ENCODE measurements around the gene MS4A3.
"Not testable (repeated sequence)": the region's sequence is repeated elsewhere in the genome, so short reads cannot be mapped to it uniquely, and the experiment has no call there.

Gene MS4A3, protein sequence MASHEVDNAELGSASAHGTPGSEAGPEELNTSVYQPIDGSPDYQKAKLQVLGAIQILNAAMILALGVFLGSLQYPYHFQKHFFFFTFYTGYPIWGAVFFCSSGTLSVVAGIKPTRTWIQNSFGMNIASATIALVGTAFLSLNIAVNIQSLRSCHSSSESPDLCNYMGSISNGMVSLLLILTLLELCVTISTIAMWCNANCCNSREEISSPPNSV

DNA sequence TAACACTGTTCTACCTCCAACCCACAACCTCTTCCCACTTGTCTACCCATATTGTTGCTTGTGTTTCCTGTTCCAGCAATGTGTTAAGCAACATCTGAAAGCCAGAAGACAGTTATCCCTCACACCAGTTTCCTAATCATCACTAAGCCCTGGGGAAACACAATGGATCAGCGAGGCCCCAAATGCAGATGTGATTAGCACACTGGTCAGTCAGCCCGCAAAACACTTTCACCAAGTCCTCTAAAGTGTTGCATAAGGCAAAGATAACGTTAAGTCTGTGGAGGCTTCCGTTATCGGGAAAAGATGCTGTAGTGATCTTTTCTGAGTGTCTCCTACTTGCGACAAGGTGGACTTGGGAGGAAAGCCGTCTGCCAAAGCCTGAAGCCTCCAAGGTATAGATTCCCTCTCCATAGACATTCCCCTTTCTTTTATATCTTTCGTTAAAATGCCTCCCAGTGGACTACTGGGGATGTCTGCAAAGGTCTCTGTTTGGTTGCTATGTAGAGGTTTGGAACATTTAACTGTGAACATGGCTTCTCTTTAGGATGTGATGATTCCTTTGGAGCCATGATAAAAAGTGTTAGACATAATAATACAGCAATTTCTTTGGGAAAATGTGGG is at the start of gene MS4A3:
TSS of gene MS4A3 (plus strand) at position 317 of the 621 bp plus-strand sequence. CDS start 4,496 bp downstream, outside the sequence.
- no peak for DNase-seq (ENCODE audit: low read depth, low spot score)
- TF ChIP-seq, protein P1, sequence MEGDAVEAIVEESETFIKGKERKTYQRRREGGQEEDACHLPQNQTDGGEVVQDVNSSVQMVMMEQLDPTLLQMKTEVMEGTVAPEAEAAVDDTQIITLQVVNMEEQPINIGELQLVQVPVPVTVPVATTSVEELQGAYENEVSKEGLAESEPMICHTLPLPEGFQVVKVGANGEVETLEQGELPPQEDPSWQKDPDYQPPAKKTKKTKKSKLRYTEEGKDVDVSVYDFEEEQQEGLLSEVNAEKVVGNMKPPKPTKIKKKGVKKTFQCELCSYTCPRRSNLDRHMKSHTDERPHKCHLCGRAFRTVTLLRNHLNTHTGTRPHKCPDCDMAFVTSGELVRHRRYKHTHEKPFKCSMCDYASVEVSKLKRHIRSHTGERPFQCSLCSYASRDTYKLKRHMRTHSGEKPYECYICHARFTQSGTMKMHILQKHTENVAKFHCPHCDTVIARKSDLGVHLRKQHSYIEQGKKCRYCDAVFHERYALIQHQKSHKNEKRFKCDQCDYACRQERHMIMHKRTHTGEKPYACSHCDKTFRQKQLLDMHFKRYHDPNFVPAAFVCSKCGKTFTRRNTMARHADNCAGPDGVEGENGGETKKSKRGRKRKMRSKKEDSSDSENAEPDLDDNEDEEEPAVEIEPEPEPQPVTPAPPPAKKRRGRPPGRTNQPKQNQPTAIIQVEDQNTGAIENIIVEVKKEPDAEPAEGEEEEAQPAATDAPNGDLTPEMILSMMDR (IDR thresholded peaks at IDR 0.05; ENCODE audit: low read depth, low read length), result no peak
- no peak within 1 kb of the TSS for H3K4me3 ChIP-seq (ENCODE audit: low read depth, low read length)
- in situ Hi-C loops (cut with HindIII; ENCODE audit: low sequenced_read_pairs), result no loop called here

DNA sequence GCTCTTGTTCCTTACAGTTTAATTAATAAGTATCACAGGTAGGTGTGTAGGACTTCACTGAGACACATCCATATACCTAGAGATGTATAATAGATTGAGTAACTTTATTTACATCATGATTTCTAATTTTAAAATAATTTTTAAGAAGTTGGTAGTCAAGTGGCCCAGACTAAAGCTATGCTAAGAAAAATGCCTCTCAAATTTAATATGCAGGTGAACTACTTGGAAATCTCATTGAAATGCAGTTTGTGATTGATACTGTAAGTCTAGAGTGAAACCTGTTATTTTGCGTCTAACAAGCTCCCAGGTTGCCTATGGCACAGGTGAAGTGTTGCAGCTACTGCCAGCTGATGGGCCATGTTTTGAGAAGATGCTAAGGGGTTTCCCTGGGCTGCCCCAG is 39.6 kb upstream of the MS4A3 start, which contains the start of gene OOSP4B:
TSS of gene OOSP4B (plus strand) at position 301 of the 400 bp plus-strand sequence.
- no peak for DNase-seq (ENCODE audit: low read depth, low spot score)
- in situ Hi-C loops (cut with HindIII; ENCODE audit: low sequenced_read_pairs), result no loop called here
- TF ChIP-seq, protein P1 (IDR thresholded peaks at IDR 0.05; ENCODE audit: low read depth, low read length), result no peak
- H3K4me3 ChIP-seq (ENCODE audit: low read depth, low read length), result no peak within 1 kb of the TSS

DNA sequence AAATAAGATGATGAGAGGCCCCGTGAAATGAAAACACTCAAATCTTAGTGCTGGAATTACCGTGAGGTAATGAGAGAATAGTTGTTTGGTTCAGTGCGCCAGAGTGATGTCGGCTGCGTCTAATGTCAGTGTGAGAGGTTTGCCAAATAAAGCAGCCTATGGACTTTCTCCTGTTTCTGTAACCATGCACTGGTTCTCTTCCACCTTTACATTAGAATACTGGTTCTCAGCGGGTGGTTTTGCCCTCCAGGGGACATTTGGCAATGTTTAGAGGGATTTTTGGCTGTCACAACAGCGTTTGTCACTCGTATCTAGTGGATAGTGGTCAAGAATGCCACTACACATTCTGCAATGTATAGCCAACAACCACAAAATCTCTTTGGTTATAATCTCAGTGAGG is 38.4 kb upstream of the MS4A3 start:
- H3K4me3 ChIP-seq (ENCODE audit: low read depth, low read length), result no peak overlapping the region
- in situ Hi-C loops (cut with HindIII; ENCODE audit: low sequenced_read_pairs), result no loop called here
- TF ChIP-seq, protein P1 (IDR thresholded peaks at IDR 0.05; ENCODE audit: low read depth, low read length), result no peak
- DNase-seq (ENCODE audit: low read depth, low spot score), result no peak

DNA sequence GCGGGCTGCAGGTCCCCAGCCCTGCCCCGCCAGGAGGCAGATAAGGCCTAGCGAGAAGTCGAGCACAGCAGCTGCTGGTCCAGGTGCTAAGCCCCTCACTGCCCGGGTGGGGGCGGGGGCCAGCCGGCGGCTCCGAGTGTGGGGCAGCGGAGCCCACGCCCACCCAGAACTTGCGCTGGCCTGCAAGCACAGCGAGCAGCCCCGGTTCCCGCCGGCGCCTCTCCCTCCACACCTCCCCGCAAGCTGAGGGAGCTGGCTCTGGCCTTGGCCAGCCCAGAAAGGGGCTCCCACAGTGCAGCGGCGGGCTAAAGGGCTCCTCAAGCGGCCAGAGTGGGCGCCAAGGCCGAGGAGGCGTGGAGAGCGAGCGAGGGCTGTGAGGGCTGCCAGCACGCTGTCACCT is 36.1 kb upstream of the MS4A3 start:
- in situ Hi-C loops (cut with HindIII; ENCODE audit: low sequenced_read_pairs); DNase-seq (ENCODE audit: low read depth, low spot score): not testable (repeated sequence)

DNA sequence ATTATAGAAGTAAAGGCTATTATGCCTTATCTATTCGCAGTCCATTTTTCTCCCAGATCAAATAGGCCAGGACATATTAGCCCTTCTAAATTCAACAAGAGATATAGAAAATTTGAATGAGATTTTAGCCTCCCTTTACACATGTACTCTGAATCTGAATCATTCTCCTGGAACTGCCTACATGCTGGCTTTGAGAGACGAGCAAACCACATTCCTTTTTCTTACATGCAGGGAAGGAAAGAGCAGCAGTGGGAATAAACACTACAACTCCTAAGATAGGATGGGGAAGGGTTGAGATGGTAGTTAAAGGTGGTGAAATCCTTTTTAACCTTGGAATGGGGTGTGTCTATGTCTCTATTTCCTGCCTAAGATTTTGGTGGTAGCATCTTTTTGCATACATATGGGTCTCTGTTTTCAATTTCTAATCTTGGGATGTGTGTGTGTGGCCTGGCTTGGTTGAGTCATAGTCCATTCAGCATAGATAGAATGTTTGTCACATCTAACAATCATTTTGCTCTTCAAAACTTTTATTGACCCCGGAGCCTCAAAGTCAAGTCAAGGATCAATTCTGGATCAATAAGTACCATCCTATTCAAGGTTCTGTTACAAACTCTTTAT is 27.3 kb upstream of the MS4A3 start:
- no peak for DNase-seq (ENCODE audit: low read depth, low spot score)
- in situ Hi-C loops (cut with HindIII; ENCODE audit: low sequenced_read_pairs), result no loop called here
- H3K4me3 ChIP-seq (ENCODE audit: low read depth, low read length), result no peak overlapping the region
- TF ChIP-seq, protein P1 (IDR thresholded peaks at IDR 0.05; ENCODE audit: low read depth, low read length), result no peak

More for the DNA sequence above, 36.1 kb upstream of the MS4A3 start:
- not testable (repeated sequence) for H3K4me3 ChIP-seq (ENCODE audit: low read depth, low read length)

DNA sequence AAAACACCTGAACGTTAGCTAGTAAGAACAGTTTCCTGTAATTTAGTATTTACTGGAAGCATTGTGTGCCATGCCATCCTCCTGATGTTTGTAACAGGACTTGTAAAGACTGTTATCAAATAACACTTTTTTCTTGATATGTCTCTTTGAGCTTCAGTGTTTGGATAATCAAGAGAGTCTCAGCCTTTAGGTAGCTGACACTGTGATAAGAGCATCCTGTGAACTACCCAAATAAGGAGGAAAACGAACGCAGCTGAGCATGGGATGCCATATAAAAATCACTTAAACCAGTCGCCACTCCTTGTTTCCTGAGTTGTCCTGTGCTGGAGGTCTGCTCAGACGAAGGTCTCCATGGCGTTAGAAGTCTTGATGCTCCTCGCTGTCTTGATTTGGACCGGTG is 16.4 kb upstream of the MS4A3 start, which contains the start of gene OOSP2:
TSS of gene OOSP2 (plus strand) at position 301 of the 400 bp plus-strand sequence. CDS start at position 352, 51 bp downstream.
- TF ChIP-seq, protein P1 (IDR thresholded peaks at IDR 0.05; ENCODE audit: low read depth, low read length), result no peak
- no peak for DNase-seq (ENCODE audit: low read depth, low spot score)
- in situ Hi-C loops (cut with HindIII; ENCODE audit: low sequenced_read_pairs), result no loop called here
- H3K4me3 ChIP-seq (ENCODE audit: low read depth, low read length), result no peak within 1 kb of the TSS

DNA sequence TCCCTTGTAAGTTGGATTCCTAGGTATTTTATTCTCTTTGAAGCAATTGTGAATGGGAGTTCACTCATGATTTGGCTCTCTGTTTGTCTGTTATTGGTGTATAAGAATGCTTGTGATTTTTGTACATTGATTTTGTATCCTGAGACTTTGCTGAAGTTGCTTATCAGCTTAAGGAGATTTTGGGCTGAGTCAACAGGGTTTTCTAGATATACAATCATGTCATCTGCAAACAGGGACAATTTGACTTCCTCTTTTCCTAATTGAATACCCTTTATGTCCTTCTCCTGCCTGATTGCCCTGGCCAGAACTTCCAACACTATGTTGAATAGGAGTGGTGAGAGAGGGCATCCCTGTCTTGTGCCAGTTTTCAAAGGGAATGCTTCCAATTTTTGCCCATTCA is 6.0 kb upstream of the MS4A3 start:
- DNase-seq (ENCODE audit: low read depth, low spot score); in situ Hi-C loops (cut with HindIII; ENCODE audit: low sequenced_read_pairs); H3K4me3 ChIP-seq (ENCODE audit: low read depth, low read length): not testable (repeated sequence)

DNA sequence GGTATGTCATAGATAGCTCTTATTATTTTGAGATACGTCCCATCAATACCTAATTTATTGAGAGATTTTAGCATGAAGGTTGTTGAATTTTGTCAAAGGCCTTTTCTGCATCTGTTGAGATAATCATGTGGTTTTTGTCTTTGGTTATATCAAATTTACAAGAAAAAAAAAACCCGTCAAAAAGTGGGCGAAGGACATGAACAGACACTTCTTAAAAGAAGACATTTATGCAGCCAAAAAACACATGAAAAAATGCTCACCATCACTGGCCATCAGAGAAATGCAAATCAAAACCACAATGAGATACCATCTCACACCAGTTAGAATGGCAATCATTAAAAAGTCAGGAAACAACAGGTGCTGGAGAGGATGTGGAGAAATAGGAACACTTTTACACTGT is 5.6 kb upstream of the MS4A3 start:
- in situ Hi-C loops (cut with HindIII; ENCODE audit: low sequenced_read_pairs); DNase-seq (ENCODE audit: low read depth, low spot score); H3K4me3 ChIP-seq (ENCODE audit: low read depth, low read length): not testable (repeated sequence)

Measured in astrocyte of the spinal cord (primary cell).